Testis (tissue), 2 donors: Measurements from ENCODE around the gene SHANK1.
"Not testable (repeated sequence)": the region's sequence is repeated elsewhere in the genome, so short reads cannot be mapped to it uniquely, and the experiment has no call there.

Experiments used
- POLR2A ChIP-seq: fragments of 450-650 bp; IDR thresholded peaks from one replicate; pipeline ENCODE4 v1.6.1; 2017; ENCODE audit warnings: antibody characterized with exemption, mild to moderate bottlenecking, moderate library complexity
- TF ChIP-seq, protein P1 (sequence below), 3 experiments: fragments of 450-650 bp in 2 of 3; fragments of 200-600 bp in 1 of 3; sonication (generic) in 1 of 3; IDR thresholded peaks; one replicate each; pipeline ENCODE4 v1.5.1; 2016 to 2019; ENCODE audit warnings: antibody characterized with exemption in 3 of 3, mild to moderate bottlenecking in 2 of 3, moderate library complexity in 1 of 3

DNA sequence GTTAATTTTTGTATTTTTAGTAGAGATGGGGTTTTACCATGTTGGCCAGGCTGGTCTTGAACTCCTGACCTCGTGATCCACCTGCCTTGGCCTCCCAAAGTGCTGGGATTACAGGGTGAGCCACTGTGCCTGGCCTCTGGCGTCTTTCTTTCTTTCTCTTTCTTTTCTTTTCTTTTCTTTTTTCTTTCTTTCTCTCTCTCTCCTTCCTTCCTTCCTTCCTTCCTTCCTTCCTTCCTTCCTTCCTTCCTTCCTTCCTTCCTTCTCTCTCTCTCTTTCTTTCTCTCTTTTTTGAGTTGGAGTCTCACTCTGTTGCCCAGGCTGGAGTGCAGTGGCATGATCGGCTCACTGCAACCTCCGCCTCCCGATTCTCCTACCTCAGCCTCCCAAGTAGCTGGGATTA is 100.4 kb downstream of the SHANK1 start:
- not testable (repeated sequence) for TF ChIP-seq POLR2A
- TF ChIP-seq, protein P1, sequence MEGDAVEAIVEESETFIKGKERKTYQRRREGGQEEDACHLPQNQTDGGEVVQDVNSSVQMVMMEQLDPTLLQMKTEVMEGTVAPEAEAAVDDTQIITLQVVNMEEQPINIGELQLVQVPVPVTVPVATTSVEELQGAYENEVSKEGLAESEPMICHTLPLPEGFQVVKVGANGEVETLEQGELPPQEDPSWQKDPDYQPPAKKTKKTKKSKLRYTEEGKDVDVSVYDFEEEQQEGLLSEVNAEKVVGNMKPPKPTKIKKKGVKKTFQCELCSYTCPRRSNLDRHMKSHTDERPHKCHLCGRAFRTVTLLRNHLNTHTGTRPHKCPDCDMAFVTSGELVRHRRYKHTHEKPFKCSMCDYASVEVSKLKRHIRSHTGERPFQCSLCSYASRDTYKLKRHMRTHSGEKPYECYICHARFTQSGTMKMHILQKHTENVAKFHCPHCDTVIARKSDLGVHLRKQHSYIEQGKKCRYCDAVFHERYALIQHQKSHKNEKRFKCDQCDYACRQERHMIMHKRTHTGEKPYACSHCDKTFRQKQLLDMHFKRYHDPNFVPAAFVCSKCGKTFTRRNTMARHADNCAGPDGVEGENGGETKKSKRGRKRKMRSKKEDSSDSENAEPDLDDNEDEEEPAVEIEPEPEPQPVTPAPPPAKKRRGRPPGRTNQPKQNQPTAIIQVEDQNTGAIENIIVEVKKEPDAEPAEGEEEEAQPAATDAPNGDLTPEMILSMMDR (IDR thresholded peaks at IDR 0.05), result not testable (repeated sequence)
